HG02763 (cell line): ENCODE results near the gene SYPL2.
A peak's percentile ranks its signal among the peaks of the same experiment; 100 is the strongest.

Experiments used
- ATAC-seq: cut with Tn5 transposase; IDR thresholded peaks from one replicate; pipeline ENCODE4 v1.9.1; 2021; ENCODE audit warnings: mild to moderate bottlenecking, moderate library complexity; ENCODE audit not compliant: unreplicated experiment

Gene SYPL2

GRCh38 chr1:109490934-109491302 is 24.6 kb downstream of the SYPL2 start:
- ATAC-seq: no peak

GRCh38 chr1:109491372-109491771 is 25.0 kb downstream of the SYPL2 start:
- ATAC-seq: no peak

- no peak for ATAC-seq
Observed at GRCh38 chr1:109492779-109493178, 26.4 kb downstream of the SYPL2 start.

GRCh38 chr1:109493227-109493626 is 26.9 kb downstream of the SYPL2 start:
- no peak for ATAC-seq

GRCh38 chr1:109493805-109494539 is 27.6 kb downstream of the SYPL2 start, which contains the start of gene CYB561D1:
CYB561D1 (plus strand) TSS chr1:109494094; CDS start chr1:109494140, 46 bp downstream.
- ATAC-seq: peak; percentile 81

GRCh38 chr1:109495738-109496137 is 29.4 kb downstream of the SYPL2 start:
- ATAC-seq: no peak

GRCh38 chr1:109497449-109498160 is 31.3 kb downstream of the SYPL2 start:
- no peak for ATAC-seq

GRCh38 chr1:109498161-109498801 is 31.9 kb downstream of the SYPL2 start:
- ATAC-seq: no peak

GRCh38 chr1:109499081-109499480 is 32.7 kb downstream of the SYPL2 start:
- ATAC-seq: no peak

GRCh38 chr1:109499661-109500536 is 33.6 kb downstream of the SYPL2 start:
- no peak for ATAC-seq

GRCh38 chr1:109500941-109501381 is 34.6 kb downstream of the SYPL2 start:
- ATAC-seq: no peak

- ATAC-seq: no peak
Observed at GRCh38 chr1:109501644-109502363, 35.5 kb downstream of the SYPL2 start.

GRCh38 chr1:109502364-109502851 is 36.1 kb downstream of the SYPL2 start:
- no peak for ATAC-seq

GRCh38 chr1:109503935-109504334 is 37.6 kb downstream of the SYPL2 start:
- no peak for ATAC-seq

- ATAC-seq: no peak
Observed at GRCh38 chr1:109504974-109505373, 38.6 kb downstream of the SYPL2 start.

- ATAC-seq: no peak
Observed at GRCh38 chr1:109508001-109508872, 41.9 kb downstream of the SYPL2 start.

- ATAC-seq: no peak
Observed at GRCh38 chr1:109508873-109509175, 42.5 kb downstream of the SYPL2 start.

GRCh38 chr1:109509176-109510134 is 43.1 kb downstream of the SYPL2 start, which contains the start of gene AMIGO1:
AMIGO1 (minus strand) TSS chr1:109509727; CDS start chr1:109508912, 815 bp downstream.
- ATAC-seq: no peak
